NCI-H1417 (cell line): ENCODE results near the gene ZMIZ1.

Source experiments
- DNase-seq, 3 experiments: peaks; one replicate each; lab custom pipeline; 2025; lab: John Stamatoyannopoulos, UW

Gene ZMIZ1

GRCh38 chr10:79286318-79286951, 217.7 kb downstream of the ZMIZ1 start:
- DNase-seq = peak in 1 of 3 experiments; percentile 22

DNA sequence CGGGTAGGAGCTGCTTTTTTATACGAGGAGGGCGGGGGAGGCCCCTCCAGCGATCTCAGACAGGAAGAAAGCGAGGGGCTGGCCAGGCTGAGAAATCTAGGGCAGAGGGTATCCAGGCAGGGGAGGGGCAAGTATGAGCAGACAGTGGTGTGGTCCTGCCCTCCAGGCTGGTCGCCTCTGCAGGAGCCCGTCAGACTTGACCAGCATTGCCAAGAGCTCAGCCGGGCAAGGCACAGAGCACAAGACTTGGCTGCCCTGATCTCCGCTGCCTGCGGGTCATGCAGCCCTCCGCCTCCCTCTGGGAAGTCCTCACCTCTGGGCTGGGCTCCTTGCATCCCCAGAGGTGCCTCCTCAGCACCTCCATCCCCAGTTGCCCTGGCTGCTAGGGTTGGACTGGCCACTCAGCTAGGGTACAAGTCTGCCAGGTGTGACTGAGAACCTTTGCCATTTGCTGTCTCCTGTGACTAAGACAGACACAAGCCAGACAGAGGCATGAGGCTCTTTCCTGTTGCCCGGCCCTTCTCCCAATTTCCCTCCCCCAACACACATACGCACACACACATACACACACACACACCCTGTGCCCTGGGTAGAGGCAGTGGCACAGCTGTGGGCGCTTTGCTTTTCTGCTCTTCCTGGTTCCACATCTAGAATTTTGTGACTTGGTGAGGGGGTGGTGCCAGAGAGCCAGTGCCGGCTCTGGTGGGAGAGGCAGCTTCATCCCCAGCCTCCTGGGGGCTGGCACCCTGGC, 219.4 kb downstream of the ZMIZ1 start:
- no peak for DNase-seq

- DNase-seq = no peak
Measured at GRCh38 chr10:79289801-79290200, 221.0 kb downstream of the ZMIZ1 start.

GRCh38 chr10:79292026-79292766, 223.4 kb downstream of the ZMIZ1 start:
- DNase-seq = no peak

- DNase-seq = peak in 1 of 3 experiments; percentile 4
Measured at GRCh38 chr10:79292891-79293746, 224.4 kb downstream of the ZMIZ1 start.

DNA sequence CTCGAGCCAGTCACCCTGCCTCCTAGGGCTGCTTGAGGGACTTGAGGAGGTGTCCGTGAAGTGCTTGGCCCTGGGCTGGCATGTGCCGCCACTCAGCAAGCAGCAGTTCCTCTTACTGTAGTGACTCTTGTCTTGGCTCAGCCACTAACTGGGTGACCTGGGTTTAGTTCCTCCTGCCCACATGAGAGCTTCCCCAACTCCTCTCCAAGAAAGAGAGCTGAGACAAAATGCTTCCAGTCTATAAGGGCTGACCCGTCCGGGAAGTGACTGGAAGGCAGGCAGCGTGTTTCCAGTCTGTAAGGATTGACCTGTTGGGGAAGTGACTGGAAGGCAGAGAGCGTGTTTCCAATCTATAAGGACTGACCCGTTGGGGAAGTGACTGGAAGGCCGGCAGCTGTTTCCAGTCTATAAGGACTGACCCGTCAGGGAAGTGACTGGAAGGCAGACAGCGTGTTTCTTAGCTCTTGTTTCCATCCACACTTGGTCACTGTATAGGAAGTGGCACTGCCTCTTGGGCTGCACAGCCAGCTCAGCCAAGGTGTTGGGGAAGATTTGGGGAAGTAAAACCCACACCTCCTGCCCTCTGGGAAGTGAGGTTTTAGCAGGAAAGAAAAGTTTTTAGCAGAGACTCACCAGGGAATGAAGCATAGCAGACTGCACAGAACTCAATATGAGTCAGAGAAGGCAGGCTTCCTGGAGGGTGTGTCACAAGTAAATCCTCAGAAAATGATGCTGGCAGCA, 225.2 kb downstream of the ZMIZ1 start:
- no peak for DNase-seq

DNA sequence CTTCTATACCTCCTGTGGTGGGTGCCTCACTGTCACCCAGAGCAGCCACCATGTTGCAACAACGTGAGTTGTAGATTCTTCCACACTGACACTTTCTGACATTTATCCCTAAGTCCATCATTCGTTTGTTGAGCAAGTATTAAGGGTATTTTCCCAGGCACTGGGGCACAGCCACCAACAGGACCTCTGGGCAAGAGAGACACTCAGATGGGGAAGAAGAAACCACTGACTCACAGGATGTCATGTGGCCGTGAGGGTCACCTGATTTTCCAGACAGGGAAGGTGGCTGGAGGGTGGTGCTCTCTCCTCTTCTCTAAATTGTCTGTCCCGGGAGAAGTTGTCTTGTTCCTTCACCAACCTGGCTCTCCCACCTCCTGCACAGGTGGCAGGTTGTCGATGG, 226.8 kb downstream of the ZMIZ1 start:
- DNase-seq = no peak

- DNase-seq = no peak
Measured at GRCh38 chr10:79296431-79296830, 227.7 kb downstream of the ZMIZ1 start.

DNA sequence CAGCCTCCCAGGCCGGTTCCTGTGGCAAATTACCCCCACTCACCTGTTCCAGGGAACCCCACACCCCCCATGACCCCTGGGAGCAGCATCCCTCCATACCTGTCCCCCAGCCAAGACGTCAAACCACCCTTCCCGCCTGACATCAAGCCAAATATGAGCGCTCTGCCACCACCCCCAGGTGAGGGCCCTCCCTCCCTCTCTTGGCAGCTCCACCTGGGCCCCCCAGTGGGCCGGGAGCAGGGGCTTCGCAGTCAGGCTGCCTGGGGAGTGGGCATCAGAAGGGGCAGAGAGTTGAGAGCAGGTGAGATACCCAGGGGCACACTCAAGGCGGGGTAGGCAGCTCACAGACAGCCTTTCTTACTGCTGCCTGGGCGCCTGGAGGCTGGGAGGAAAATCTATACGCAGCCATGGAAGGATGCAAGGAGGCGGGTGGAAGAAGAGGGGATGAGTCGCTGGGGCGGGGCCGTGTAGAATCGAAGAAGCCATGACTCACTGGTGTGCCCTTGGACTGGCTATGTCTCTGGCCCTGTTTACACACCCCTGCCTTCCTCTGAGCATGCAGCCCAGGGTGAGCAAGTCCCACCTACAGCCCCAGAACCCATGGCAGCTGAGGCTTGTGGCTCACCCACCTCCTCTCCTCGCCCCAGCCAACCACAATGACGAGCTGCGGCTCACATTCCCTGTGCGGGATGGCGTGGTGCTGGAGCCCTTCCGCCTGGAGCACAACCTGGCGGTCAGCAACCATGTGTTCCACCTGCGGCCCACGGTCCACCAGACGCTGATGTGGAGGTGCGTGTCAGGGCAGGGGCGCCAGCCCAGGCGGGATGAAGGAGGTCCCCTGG, 229.9 kb downstream of the ZMIZ1 start:
- no peak for DNase-seq

GRCh38 chr10:79299397-79300241, 230.9 kb downstream of the ZMIZ1 start:
- no peak for DNase-seq

DNA sequence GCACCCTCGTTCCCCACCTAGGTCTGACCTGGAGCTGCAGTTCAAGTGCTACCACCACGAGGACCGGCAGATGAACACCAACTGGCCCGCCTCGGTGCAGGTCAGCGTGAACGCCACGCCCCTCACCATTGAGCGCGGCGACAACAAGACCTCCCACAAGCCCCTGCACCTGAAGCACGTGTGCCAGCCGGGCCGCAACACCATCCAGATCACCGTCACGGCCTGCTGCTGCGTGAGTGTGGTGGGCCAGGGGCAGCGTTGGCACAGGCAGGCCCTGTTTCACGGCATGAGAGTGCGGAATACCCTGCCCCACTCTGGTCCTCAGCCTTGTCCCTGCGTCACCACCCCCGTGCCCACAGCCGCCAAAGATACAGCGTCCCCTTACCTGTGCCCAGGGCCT, 231.9 kb downstream of the ZMIZ1 start:
- DNase-seq = no peak

DNA sequence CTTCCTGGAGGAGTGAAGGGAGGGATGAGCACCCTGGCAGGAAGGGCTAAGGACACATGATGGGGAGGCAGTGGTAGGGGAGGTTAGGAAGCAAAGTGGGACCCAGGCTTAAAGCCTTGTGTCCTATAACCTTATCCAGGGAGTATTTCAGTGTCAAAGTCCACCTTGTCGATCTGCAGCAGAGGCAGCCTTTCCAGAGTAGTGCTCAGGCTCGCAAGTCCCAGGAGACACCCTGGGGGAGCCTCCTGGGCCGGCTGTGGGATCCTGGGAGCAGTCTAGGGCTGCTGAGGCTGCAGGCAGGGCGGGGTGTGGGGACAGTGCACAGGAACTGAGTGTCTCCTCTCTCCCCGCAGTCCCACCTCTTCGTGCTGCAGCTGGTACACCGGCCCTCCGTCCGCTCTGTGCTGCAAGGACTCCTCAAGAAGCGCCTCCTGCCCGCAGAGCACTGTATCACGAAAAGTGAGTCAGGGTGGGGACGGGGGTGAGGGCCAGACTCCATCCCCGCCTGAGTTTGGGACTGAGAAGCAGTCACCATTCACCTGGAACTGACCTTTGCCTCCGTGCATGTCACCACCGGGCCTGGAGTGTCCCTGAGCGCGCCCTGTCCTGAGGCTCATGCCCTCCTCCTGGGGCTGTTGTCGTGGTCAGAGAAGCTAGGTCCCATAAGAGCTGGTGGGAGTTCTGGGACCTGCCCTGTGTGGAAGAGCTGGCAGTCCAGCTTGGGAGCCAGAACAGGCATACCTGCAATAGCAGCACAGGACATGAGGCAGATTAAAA, 233.2 kb downstream of the ZMIZ1 start:
- no peak for DNase-seq

- DNase-seq = no peak
Measured at GRCh38 chr10:79303631-79304478, 235.1 kb downstream of the ZMIZ1 start.

DNA sequence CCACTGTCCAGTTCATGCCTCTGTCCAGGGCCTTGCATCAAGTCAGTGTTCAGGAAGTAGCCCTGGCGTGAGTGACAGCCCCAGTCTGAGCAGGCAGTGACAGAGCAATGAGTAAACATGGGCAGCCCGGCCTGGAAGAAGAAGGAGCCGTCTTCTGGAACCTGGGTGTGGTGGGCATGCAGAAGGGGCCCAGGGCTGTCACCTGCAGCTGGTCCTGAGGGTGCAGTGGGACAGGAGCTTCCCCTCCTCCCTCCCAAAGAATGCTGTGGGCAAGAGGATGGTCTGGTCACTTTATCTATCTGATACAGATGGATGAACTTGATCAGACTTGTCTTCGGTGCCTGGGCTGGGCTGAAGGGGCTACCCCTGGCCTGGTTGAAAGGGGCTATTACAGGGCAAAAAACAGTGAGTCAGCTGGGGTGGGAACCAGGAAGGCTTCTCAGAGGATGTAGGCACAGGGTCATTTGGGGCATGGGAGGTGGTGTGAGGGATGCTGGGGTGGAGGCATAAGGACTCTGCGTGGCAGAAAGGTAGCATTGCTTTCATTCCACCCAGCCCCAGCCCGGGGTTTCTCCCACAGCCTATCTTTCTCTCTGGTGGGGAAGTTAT, 235.8 kb downstream of the ZMIZ1 start:
- DNase-seq = no peak

DNA sequence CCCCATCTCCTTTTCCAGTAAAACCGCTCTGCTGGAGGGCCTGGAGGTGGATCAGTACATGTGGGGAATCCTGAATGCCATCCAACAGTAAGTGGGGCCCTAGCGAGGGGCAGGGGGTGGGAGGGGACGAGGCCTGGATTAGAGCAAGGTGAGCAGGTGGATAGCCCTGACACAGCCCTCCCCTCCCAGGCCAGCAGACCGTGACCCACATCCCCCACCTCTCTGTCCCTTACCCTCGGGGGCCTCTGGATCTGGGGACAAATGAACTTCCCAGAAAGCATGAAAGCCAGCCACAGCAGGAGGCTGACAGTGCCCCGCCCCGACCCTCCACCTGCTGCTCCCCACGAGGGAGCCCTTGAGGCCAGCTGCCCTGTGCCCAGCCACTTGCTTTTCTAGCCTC, 236.7 kb downstream of the ZMIZ1 start:
- DNase-seq = no peak

DNA sequence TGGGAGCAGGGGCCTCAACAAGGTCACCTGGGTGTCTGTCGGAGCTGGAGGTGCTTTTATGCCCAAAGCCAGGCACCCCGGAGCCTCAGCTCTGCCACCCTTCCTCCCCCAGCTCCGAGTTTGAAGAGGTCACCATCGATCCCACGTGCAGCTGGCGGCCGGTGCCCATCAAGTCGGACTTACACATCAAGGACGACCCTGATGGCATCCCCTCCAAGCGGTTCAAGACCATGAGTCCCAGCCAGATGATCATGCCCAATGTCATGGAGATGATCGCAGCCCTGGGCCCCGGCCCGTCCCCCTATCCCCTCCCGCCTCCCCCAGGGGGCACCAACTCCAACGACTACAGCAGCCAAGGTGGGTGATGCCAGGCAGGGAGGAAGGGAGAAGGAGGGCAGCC, 237.2 kb downstream of the ZMIZ1 start:
- DNase-seq = no peak

DNA sequence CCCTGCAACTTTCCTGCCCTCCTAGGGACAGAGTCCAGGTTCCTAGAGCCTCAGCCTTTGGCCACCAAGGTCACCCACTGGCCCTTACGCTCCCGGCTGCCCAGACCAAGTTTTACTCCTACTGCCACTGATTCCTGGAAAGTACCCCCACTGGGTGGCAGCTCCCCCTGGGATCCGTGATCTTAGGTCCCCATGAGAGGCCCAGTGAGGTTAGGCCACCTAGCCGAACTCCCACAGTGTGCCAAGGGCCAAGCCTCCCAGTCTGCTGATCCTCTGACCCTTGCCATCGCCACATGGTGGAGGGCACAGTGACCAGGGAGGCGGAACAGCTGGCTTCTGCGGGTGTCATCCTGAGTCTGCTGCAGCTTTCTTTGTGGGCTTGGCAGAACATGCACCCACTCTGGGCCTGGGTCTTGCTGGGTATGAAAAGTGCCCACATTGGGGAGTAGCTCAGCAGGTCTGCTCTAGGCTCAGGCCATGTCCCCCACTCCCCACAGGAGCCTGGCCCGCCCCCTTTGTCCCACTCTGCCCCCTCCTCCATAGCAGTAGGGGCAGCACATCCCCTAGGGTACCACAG, 238.0 kb downstream of the ZMIZ1 start:
- no peak for DNase-seq
